Common myeloid progenitor, CD34-positive (primary cell): ENCODE measurements around the gene MTCL1.

Experiments
- CTCF ChIA-PET: fragments of 350-600 bp; sonication (Branson Sonifier 250); formaldehyde crosslinking; loops from one replicate; lab custom pipeline; 2021; ENCODE audit warnings: antibody characterized with exemption; lab: Charles Lee
- POLR2A ChIA-PET: fragments of 350-600 bp; sonication (Branson Sonifier 250); formaldehyde crosslinking; loops from one replicate; lab custom pipeline; 2021; ENCODE audit warnings: antibody characterized with exemption; lab: Charles Lee
- DNase-seq, 3 donors: peaks; one replicate each; pipeline versions ENCODE4 v3.0.0 to v3.0.0-alpha.2; 2013
- H3K27ac ChIP-seq, 2 experiments: 1 replicate in 1 of 2; 2 replicates in 1 of 2; pipeline ENCODE4 v1.7.0; 2013; ENCODE audit warnings: inconsistent platforms in 2 of 2, low read length in 2 of 2, mild to moderate bottlenecking in 2 of 2, low read depth in 1 of 2, moderate library complexity in 1 of 2; ENCODE audit not compliant: severe bottlenecking in 2 of 2, insufficient read depth in 1 of 2, poor library complexity in 1 of 2
- H3K27me3 ChIP-seq, 5 experiments: replicated peaks in 2 of 5; 1 replicate in 3 of 5; 2 replicates in 2 of 5; pipeline versions ENCODE4 v1.6.1 to v1.7.0; 2013; ENCODE audit warnings: low read length in 4 of 5, mild to moderate bottlenecking in 2 of 5, moderate library complexity in 2 of 5, inconsistent platforms in 1 of 5; ENCODE audit not compliant: insufficient read depth in 5 of 5, control insufficient read depth in 4 of 5
- H3K36me3 ChIP-seq, 4 experiments: 1 replicate in 2 of 4; 2 replicates in 2 of 4; pipeline versions ENCODE4 v1.6.1 to v1.7.0; 2013; ENCODE audit warnings: low read length in 3 of 4, control low read depth in 1 of 4, mild to moderate bottlenecking in 1 of 4; ENCODE audit not compliant: control insufficient read depth in 4 of 4, insufficient read depth in 4 of 4
- H3K4me1 ChIP-seq, 4 experiments: 1 replicate in 3 of 4; 2 replicates in 1 of 4; pipeline versions ENCODE4 v1.6.1 to v1.7.1; 2013; ENCODE audit warnings: low read length in 3 of 4, mild to moderate bottlenecking in 3 of 4, control low read depth in 1 of 4, inconsistent platforms in 1 of 4, moderate library complexity in 1 of 4; ENCODE audit not compliant: control insufficient read depth in 4 of 4, insufficient read depth in 4 of 4; ENCODE audit errors: control extremely low read depth in 1 of 4
- H3K4me3 ChIP-seq, 7 experiments: 1 replicate in 4 of 7; 2 replicates in 3 of 7; pipeline versions ENCODE4 v1.5.1 to v1.7.0; 2013; ENCODE audit warnings: mild to moderate bottlenecking in 7 of 7, low read length in 6 of 7, moderate library complexity in 6 of 7, inconsistent platforms in 2 of 7, low read depth in 2 of 7, control low read depth in 1 of 7; ENCODE audit not compliant: insufficient read depth in 4 of 7, control insufficient read depth in 1 of 7; ENCODE audit errors: extremely low read depth in 1 of 7
- H3K9me3 ChIP-seq, 5 experiments: 1 replicate in 4 of 5; 2 replicates in 1 of 5; pipeline versions ENCODE4 v1.6.1 to v1.7.1; 2013; ENCODE audit warnings: low read length in 4 of 5, mild to moderate bottlenecking in 2 of 5, inconsistent platforms in 1 of 5, low read depth in 1 of 5, moderate library complexity in 1 of 5; ENCODE audit not compliant: control insufficient read depth in 4 of 5, insufficient read depth in 2 of 5; ENCODE audit errors: control extremely low read depth in 1 of 5
- WGBS: methylation state at CpG from one replicate; pipeline ENCODE4 v1.1.5; 2013; ENCODE audit not compliant: insufficient coverage; 5-methylcytosine and 5-hydroxymethylcytosine counted together

The MTCL1 gene

GRCh38 chr18:8749492-8749891 is 44.1 kb downstream of the MTCL1 start:
- DNase-seq, result no peak
- H3K36me3 ChIP-seq, result no peaks in the 10 kb centered on the region
- H3K27me3 ChIP-seq, result no peaks in the 10 kb centered on the region
- H3K9me3 ChIP-seq, result no peaks in the 10 kb centered on the region
- WGBS, result 100% methylated on average over 4 of the region's 6 CpGs
- H3K4me1 ChIP-seq, result peaks cover 0 to 2% (median 1%) of the 10 kb centered on the region in 4 experiments
- POLR2A ChIA-PET, result interaction anchor here (0.7 kb wide), 1 partner anchor 1322 kb away, joined by 3 read pairs; no protein-coding TSS in a partner anchor
- H3K27ac ChIP-seq, result no peak overlapping the region
- CTCF ChIA-PET, result no interaction called here
- no peak overlapping the region for H3K4me3 ChIP-seq

DNA sequence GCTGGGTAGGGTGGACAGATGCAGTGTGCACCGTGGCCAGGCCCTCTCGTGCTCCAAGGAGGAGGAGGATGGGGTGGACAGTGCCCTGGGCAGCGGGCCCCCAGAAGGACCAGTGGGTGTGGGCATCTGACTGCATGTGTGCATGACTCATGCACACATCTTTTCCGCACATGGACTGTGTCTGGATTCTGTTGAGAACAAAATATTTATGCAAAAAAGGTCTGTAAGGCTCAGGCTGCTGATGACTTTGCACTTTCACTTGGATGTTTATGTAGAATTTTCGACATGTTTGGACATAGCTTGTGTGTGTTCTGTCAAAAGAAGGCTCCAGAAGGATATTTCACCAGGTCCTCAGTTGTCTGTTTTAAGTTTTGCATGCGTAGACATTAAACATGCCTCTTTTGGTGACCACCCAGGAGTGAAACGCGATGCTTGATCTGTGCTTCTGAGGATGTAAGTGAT is 45.6 kb downstream of the MTCL1 start:
- 92% methylated on average over 8 of the region's 8 CpGs for WGBS
- H3K4me1 ChIP-seq, result peaks cover 0 to 6% (median 4%) of the 10 kb centered on the region in 4 experiments
- POLR2A ChIA-PET, result no interaction called here
- no peak for DNase-seq
- CTCF ChIA-PET, result no interaction called here
- no peaks in the 10 kb centered on the region for H3K27me3 ChIP-seq
- no peaks in the 10 kb centered on the region for H3K9me3 ChIP-seq
- H3K4me3 ChIP-seq, result no peak overlapping the region
- H3K27ac ChIP-seq, result no peak overlapping the region
- H3K36me3 ChIP-seq, result no peaks in the 10 kb centered on the region

- peaks cover 0 to 6% (median 4%) of the 10 kb centered on the region in 4 experiments for H3K4me1 ChIP-seq
- H3K27me3 ChIP-seq, result no peaks in the 10 kb centered on the region
- H3K4me3 ChIP-seq, result no peak overlapping the region
- no peak overlapping the region for H3K27ac ChIP-seq
- no peaks in the 10 kb centered on the region for H3K9me3 ChIP-seq
- no peaks in the 10 kb centered on the region for H3K36me3 ChIP-seq
- no peak for DNase-seq
- WGBS, result 93% methylated on average over 8 of the region's 9 CpGs
- CTCF ChIA-PET, result no interaction called here
- POLR2A ChIA-PET, result no interaction called here
These were observed 46.3 kb downstream of the MTCL1 start for GRCh38 chr18:8751692-8752091.

DNA sequence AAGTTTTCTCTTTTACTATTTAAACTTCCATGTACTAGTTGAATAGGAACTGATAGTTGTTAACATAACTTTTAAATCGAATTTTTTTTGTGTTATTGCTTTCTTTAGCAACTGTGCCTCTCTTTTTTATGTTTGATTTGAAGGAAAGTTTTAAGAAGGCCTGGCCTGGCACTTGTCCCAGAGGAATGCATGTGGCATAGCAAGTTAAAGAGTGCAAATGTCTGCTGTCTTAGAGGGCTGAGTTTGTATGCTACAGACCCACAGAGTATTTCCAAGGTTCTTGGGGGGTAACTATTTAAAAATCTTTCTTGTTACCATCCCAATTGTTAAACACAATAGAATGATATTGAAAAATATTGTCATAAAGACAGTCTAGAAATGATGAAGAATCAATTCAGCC is 47.0 kb downstream of the MTCL1 start:
- WGBS, result 88% methylated on average over 1 of the region's 1 CpG
- Histone ChIP-seq H3K4me3 (no peak overlapping the region), H3K27me3 (no peaks in the 10 kb centered on the region), H3K9me3 (no peaks in the 10 kb centered on the region), H3K27ac (no peak overlapping the region), H3K36me3 (no peaks in the 10 kb centered on the region), H3K4me1 (peaks cover 0 to 6% (median 4%) of the 10 kb centered on the region in 4 experiments)
- DNase-seq, result no peak
- POLR2A ChIA-PET, result no interaction called here
- CTCF ChIA-PET, result no interaction called here

- H3K36me3 ChIP-seq, result no peaks in the 10 kb centered on the region
- peaks cover 0 to 4% (median 0%) of the 10 kb centered on the region in 5 experiments for H3K9me3 ChIP-seq
- H3K27ac ChIP-seq, result no peak overlapping the region
- DNase-seq, result peak in 2 of 3 donors; percentile 31 to 54
- H3K4me1 ChIP-seq, result peaks cover 0 to 6% (median 4%) of the 10 kb centered on the region in 4 experiments
- CTCF ChIA-PET, result no interaction called here
- 98% methylated on average over 13 of the region's 20 CpGs for WGBS
- H3K4me3 ChIP-seq, result no peak overlapping the region
- POLR2A ChIA-PET, result no interaction called here
- peaks cover 0 to 3% (median 0%) of the 10 kb centered on the region in 5 experiments for H3K27me3 ChIP-seq
These were observed 49.9 kb downstream of the MTCL1 start for GRCh38 chr18:8754995-8755960.

DNA sequence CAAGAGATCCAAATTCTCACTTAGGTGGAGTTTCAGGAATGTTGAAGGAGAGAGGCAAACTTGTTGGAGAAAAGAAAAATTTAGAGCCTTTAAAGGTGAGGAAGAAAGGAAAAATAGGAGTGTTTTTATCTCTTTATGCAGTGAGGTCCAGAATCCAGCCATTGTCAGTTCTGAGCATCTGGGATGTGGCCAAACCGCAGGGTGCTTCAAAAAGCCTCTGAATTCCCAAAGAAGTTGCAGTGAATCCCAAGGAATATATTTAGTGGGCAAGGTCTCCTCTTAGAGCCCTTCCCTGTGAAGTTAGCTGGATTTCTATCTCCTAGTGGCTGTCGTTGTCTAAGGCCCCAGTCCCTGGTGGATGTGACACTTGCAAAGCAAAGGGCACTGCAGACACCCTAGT is 51.2 kb downstream of the MTCL1 start:
- 100% methylated on average over 2 of the region's 2 CpGs for WGBS
- H3K9me3 ChIP-seq, result peaks cover 0 to 4% (median 0%) of the 10 kb centered on the region in 5 experiments
- DNase-seq, result no peak
- CTCF ChIA-PET, result no interaction called here
- POLR2A ChIA-PET, result no interaction called here
- no peak overlapping the region for H3K27ac ChIP-seq
- H3K4me3 ChIP-seq, result no peak overlapping the region
- peaks cover 0 to 6% (median 3%) of the 10 kb centered on the region in 4 experiments for H3K4me1 ChIP-seq
- H3K27me3 ChIP-seq, result peaks cover 0 to 3% (median 0%) of the 10 kb centered on the region in 5 experiments
- no peaks in the 10 kb centered on the region for H3K36me3 ChIP-seq

- DNase-seq, result no peak
- H3K4me1 ChIP-seq, result peaks cover 0 to 6% (median 3%) of the 10 kb centered on the region in 4 experiments
- H3K36me3 ChIP-seq, result no peaks in the 10 kb centered on the region
- 80% methylated on average over 6 of the region's 7 CpGs for WGBS
- H3K27me3 ChIP-seq, result peaks cover 0 to 3% (median 0%) of the 10 kb centered on the region in 5 experiments
- ChIA-PET CTCF (no interaction called here), POLR2A (no interaction called here)
- no peak overlapping the region for H3K27ac ChIP-seq
- H3K9me3 ChIP-seq, result peaks cover 0 to 7% (median 6%) of the 10 kb centered on the region in 5 experiments
- H3K4me3 ChIP-seq, result no peak overlapping the region
These were observed 52.1 kb downstream of the MTCL1 start for GRCh38 chr18:8757396-8757997.
